HEK293 (cell line): ENCODE measurements around the gene PLD4.

Source experiments
- CTCF ChIA-PET: fragments of 350-600 bp; formaldehyde crosslinking; extraction: SDS; loops from one replicate; lab custom pipeline; 2021; ENCODE audit warnings: antibody characterized with exemption; lab: Yijun Ruan, JAX
- POLR2A ChIA-PET: fragments of 300-600 bp; formaldehyde crosslinking; extraction: SDS; loops from one replicate; lab custom pipeline; 2020; ENCODE audit warnings: antibody characterized with exemption, inconsistent platforms; lab: Yijun Ruan, JAX
- H3K27ac ChIP-seq: fragments of 200-500 bp; sonication (Bioruptor generic); 2 replicates; pipeline ENCODE4 v1.5.1; 2014; ENCODE audit warnings: low read depth, low read length, control low read depth, inconsistent platforms; ENCODE audit errors: extremely low read depth
- H3K36me3 ChIP-seq, 2 experiments: fragments of 200-500 bp in 1 of 2; sonication (Bioruptor generic) in 1 of 2; 1 replicate in 1 of 2; 2 replicates in 1 of 2; pipeline ENCODE4 v1.5.1; 2014 to 2017; ENCODE audit warnings: inconsistent platforms in 2 of 2, low read length in 2 of 2; ENCODE audit not compliant: control insufficient read depth in 2 of 2, insufficient read depth in 1 of 2
- H3K4me1 ChIP-seq: fragments of 200-500 bp; sonication (Bioruptor generic); 2 replicates; pipeline ENCODE4 v1.5.1; 2014; ENCODE audit warnings: mild to moderate bottlenecking, low read length, inconsistent platforms; ENCODE audit not compliant: control insufficient read depth, insufficient read depth
- H3K4me3 ChIP-seq: 2 replicates; pipeline ENCODE4 v1.5.1; 2011; ENCODE audit warnings: low read depth, mild to moderate bottlenecking, control low read depth, low read length, moderate library complexity
- H3K9me3 ChIP-seq: fragments of 200-500 bp; sonication (Bioruptor generic); 2 replicates; pipeline ENCODE4 v1.5.1; 2014; ENCODE audit warnings: low read depth, low read length, inconsistent platforms; ENCODE audit not compliant: control insufficient read depth, insufficient read depth
- EGR2 ChIP-seq: fragments of 450-650 bp; formaldehyde crosslinking; IDR thresholded peaks from 2 replicates; pipeline ENCODE4 v1.5.1; 2016; ENCODE audit warnings: low read depth, missing biosample characterization, missing genetic modification characterization
- GLI2 ChIP-seq: fragments of 450-650 bp; formaldehyde crosslinking; IDR thresholded peaks from 2 replicates; pipeline ENCODE4; 2017; ENCODE audit warnings: missing biosample characterization, missing genetic modification characterization, low read depth, borderline replicate concordance
- KLF1 ChIP-seq: fragments of 450-650 bp; formaldehyde crosslinking; IDR thresholded peaks from 2 replicates; pipeline ENCODE4 v1.5.1; 2016; ENCODE audit warnings: missing biosample characterization, missing genetic modification characterization
- KLF8 ChIP-seq: fragments of 450-650 bp; formaldehyde crosslinking; IDR thresholded peaks from 2 replicates; pipeline ENCODE4 v1.5.1; 2016; ENCODE audit warnings: missing biosample characterization, missing genetic modification characterization
- SCRT1 ChIP-seq: fragments of 450-650 bp; formaldehyde crosslinking; IDR thresholded peaks from 2 replicates; pipeline ENCODE4 v1.5.1; 2016; ENCODE audit warnings: missing biosample characterization, missing genetic modification characterization, borderline replicate concordance
- SCRT2 ChIP-seq: fragments of 450-650 bp; formaldehyde crosslinking; IDR thresholded peaks from 2 replicates; pipeline ENCODE4 v1.5.1; 2016; ENCODE audit warnings: missing biosample characterization, missing genetic modification characterization
- YY1 ChIP-seq: fragments of 450-650 bp; formaldehyde crosslinking; IDR thresholded peaks from 2 replicates; pipeline ENCODE4 v1.5.1; 2018; ENCODE audit warnings: missing biosample characterization, missing genetic modification characterization
- YY2 ChIP-seq: fragments of 450-650 bp; formaldehyde crosslinking; IDR thresholded peaks from 2 replicates; pipeline ENCODE4 v1.5.1; 2016; ENCODE audit warnings: missing biosample characterization, missing genetic modification characterization
- ZBTB17 ChIP-seq: fragments of 450-650 bp; formaldehyde crosslinking; IDR thresholded peaks from 2 replicates; pipeline ENCODE4 v1.5.1; 2016; ENCODE audit warnings: missing biosample characterization, missing genetic modification characterization
- ZBTB48 ChIP-seq: fragments of 450-650 bp; formaldehyde crosslinking; IDR thresholded peaks from 2 replicates; pipeline ENCODE4 v1.5.1; 2016; ENCODE audit warnings: missing biosample characterization, missing genetic modification characterization
- ZNF155 ChIP-seq: fragments of 450-650 bp; formaldehyde crosslinking; IDR thresholded peaks from 2 replicates; pipeline ENCODE4 v1.5.1; 2016; ENCODE audit warnings: missing biosample characterization, missing genetic modification characterization
- ZNF157 ChIP-seq: fragments of 450-650 bp; formaldehyde crosslinking; IDR thresholded peaks from 2 replicates; pipeline ENCODE4 v1.5.1; 2016; ENCODE audit warnings: missing biosample characterization, missing genetic modification characterization
- ZNF23 ChIP-seq: fragments of 450-650 bp; formaldehyde crosslinking; IDR thresholded peaks from 2 replicates; pipeline ENCODE4 v1.5.1; 2016; ENCODE audit warnings: missing biosample characterization, missing genetic modification characterization, borderline replicate concordance
- ZNF266 ChIP-seq: fragments of 450-650 bp; formaldehyde crosslinking; IDR thresholded peaks from 2 replicates; pipeline ENCODE4 v1.5.1; 2016; ENCODE audit warnings: missing biosample characterization, missing genetic modification characterization, low read depth
- ZNF292 ChIP-seq: fragments of 450-650 bp; formaldehyde crosslinking; IDR thresholded peaks from 2 replicates; pipeline ENCODE4 v1.5.1; 2016; ENCODE audit warnings: low read depth, missing biosample characterization, missing genetic modification characterization, borderline replicate concordance
- ZNF324 ChIP-seq: fragments of 450-650 bp; formaldehyde crosslinking; IDR thresholded peaks from 2 replicates; pipeline ENCODE4 v1.5.1; 2016; ENCODE audit warnings: missing biosample characterization, missing genetic modification characterization
- ZNF354C ChIP-seq: fragments of 450-650 bp; formaldehyde crosslinking; IDR thresholded peaks from 2 replicates; pipeline ENCODE4 v1.5.1; 2016; ENCODE audit warnings: missing biosample characterization, missing genetic modification characterization, low read depth, borderline replicate concordance
- ZNF366 ChIP-seq: fragments of 450-650 bp; formaldehyde crosslinking; conservative IDR thresholded peaks from 2 replicates; pipeline ENCODE4 v1.5.1; 2016; ENCODE audit warnings: missing biosample characterization, missing genetic modification characterization
- ZNF404 ChIP-seq: fragments of 450-650 bp; formaldehyde crosslinking; IDR thresholded peaks from 2 replicates; pipeline ENCODE4 v1.5.1; 2017; ENCODE audit warnings: missing biosample characterization, missing genetic modification characterization
- ZNF514 ChIP-seq: fragments of 450-650 bp; formaldehyde crosslinking; IDR thresholded peaks from 2 replicates; pipeline ENCODE4 v1.5.1; 2016; ENCODE audit warnings: missing biosample characterization, missing genetic modification characterization
- ZNF670 ChIP-seq: fragments of 450-650 bp; formaldehyde crosslinking; IDR thresholded peaks from 2 replicates; pipeline ENCODE4 v1.5.1; 2016; ENCODE audit warnings: missing biosample characterization, missing genetic modification characterization, low read depth
- ZNF701 ChIP-seq: fragments of 450-650 bp; formaldehyde crosslinking; IDR thresholded peaks from 2 replicates; pipeline ENCODE4 v1.5.1; 2016; ENCODE audit warnings: missing biosample characterization, missing genetic modification characterization
- TF ChIP-seq, protein P1 (sequence below): fragments of 450-650 bp; formaldehyde crosslinking; conservative IDR thresholded peaks from 2 replicates; pipeline ENCODE4 v1.5.1; 2016; ENCODE audit warnings: low read depth, missing biosample characterization, missing genetic modification characterization

The PLD4 gene

DNA sequence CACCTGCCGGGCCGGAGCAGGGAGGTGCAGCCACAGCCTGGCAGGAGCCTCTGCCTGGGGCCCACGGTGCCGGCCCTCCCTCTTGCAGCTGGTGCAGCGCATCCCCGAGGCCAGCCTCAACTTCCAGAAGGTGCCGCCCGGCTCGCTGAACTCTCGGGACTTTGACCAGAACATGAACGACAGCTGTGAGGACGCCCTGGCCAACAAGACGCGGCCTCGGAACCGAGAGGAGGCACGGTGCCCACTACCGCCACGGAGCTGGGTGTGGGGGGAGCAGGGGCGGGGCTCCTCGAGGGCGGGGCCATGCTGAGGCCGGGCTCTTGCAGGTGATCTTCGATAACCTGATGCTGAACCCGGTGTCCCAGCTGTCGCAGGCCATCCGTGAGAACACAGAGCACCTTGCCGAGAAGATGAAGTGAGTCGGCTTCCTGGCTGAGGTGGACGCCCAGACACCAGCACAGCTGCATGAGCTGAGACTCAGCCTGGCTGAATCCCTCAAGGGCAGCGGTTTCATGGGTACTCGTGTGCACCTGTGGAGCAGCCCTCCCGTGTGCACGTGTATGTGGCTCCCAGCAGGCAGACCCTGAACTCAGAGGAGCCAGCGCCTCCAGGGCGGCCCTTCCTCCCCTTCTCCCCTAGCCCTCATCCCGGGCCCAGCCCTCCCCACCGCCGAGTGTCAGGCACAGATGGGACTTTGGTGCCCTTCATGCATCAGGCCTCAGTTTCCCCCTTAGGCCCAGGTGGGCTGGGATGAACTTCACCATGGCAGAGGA lies 31.1 kb upstream of the PLD4 start:
- CTCF ChIA-PET, result interaction anchor here (0.6 to 0.9 kb wide), 2 partner anchors 14 to 458 kb away, joined by 3 to 4 read pairs; no protein-coding TSS in a partner anchor
- Histone ChIP-seq H3K4me1 (peaks cover 7% of the 10 kb centered on the region), H3K27ac (no peak overlapping the region), H3K36me3 (peaks cover 0 to 28% of the 10 kb centered on the region in 2 experiments; a peak in 1 of 3 replicates), H3K9me3 (no peaks in the 10 kb centered on the region), H3K4me3 (no peak overlapping the region)
- POLR2A ChIA-PET, result no interaction called here
- TF ChIP-seq KLF8 (tag by site-specific recombination) (peak; percentile 62; the same call in 1 of the 2 replicates), ZBTB17 (tag by site-specific recombination) (peak; percentile 38; the same call in 1 of the 2 replicates), ZNF366 (no peak), KLF1 (tag by site-specific recombination) (0 out of 2 replicates have a peak, but pooled peaks have one; percentile 37), ZNF157 (peak; percentile 60; the same call in 1 of the 2 replicates), ZNF354C (no peak), ZNF514 (no peak), SCRT2 (tag by site-specific recombination) (peak; percentile 89), YY2 (tag by site-specific recombination) (no peak), SCRT1 (tag by site-specific recombination) (peak; percentile 63; the same call in 1 of the 2 replicates)
- TF ChIP-seq, protein P1, sequence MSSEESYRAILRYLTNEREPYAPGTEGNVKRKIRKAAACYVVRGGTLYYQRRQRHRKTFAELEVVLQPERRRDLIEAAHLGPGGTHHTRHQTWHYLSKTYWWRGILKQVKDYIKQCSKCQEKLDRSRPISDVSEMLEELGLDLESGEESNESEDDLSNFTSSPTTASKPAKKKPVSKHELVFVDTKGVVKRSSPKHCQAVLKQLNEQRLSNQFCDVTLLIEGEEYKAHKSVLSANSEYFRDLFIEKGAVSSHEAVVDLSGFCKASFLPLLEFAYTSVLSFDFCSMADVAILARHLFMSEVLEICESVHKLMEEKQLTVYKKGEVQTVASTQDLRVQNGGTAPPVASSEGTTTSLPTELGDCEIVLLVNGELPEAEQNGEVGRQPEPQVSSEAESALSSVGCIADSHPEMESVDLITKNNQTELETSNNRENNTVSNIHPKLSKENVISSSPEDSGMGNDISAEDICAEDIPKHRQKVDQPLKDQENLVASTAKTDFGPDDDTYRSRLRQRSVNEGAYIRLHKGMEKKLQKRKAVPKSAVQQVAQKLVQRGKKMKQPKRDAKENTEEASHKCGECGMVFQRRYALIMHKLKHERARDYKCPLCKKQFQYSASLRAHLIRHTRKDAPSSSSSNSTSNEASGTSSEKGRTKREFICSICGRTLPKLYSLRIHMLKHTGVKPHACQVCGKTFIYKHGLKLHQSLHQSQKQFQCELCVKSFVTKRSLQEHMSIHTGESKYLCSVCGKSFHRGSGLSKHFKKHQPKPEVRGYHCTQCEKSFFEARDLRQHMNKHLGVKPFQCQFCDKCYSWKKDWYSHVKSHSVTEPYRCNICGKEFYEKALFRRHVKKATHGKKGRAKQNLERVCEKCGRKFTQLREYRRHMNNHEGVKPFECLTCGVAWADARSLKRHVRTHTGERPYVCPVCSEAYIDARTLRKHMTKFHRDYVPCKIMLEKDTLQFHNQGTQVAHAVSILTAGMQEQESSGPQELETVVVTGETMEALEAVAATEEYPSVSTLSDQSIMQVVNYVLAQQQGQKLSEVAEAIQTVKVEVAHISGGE (tag by site-specific recombination), result no peak

DNA sequence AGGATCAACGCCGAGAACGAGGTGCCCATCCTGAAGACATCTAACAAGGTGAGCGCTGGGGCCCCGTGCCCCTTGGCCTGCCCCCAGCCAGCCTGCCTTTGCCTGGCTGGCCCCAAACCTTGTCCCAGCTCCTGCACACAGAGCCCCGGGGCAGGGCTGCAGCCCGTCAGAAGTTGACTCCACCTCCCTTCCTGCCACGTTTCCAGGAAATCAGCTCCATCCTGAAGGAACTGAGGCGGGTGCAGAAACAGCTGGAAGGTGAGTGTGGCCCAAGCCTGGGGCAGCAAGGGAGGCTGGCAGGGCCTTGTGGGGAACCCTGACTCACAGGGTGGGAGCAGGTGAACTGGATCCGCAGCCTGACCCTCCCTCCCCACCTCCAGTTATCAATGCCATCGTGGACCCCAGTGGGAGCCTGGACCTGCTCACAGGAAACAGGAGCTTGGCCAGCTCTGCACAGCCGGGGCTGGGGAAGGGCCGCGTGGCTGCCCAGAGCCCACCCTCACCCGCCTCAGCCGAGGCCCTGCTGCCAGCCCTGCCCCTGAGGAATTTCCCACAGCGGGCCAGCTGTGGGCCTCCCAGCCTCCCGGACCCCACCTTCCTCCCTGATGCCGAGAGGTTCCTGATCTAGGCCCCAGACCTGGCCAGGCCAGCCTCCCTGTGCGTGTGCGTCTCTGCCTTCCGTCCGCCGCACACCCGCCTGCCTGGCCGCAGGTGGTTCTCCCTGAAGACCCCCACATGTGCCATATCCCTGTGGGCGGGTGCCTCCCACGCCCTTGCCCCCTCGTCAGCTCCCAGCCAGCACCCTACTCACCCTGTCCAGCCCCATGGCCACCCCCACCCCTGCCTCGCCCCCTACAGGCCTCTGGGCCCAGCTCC lies 30.1 kb upstream of the PLD4 start:
- POLR2A ChIA-PET, result no interaction called here
- H3K4me3 ChIP-seq, result no peak overlapping the region
- H3K9me3 ChIP-seq, result no peaks in the 10 kb centered on the region
- CTCF ChIA-PET, result interaction anchor here (1.5 to 2.1 kb wide), 2 partner anchors 46 to 82 kb away, joined by 3 to 7 read pairs; no protein-coding TSS in a partner anchor
- H3K27ac ChIP-seq, result no peak overlapping the region
- peaks cover 7% of the 10 kb centered on the region for H3K4me1 ChIP-seq
- TF ChIP-seq ZNF266 (tag by site-specific recombination), result no peak
- 0 out of 2 replicates have a peak, but pooled peaks have one; percentile 24 for TF ChIP-seq SCRT2 (tag by site-specific recombination)
- peak; percentile 22; the same call in 1 of the 2 replicates for TF ChIP-seq EGR2
- TF ChIP-seq, all 188 proteins: peak for 2
- H3K36me3 ChIP-seq, result peaks cover 0 to 22% of the 10 kb centered on the region in 2 experiments; a peak in 1 of 3 replicates

- Histone ChIP-seq H3K9me3 (no peaks in the 10 kb centered on the region), H3K36me3 (peaks cover 0 to 22% of the 10 kb centered on the region in 2 experiments; a peak in 1 of 3 replicates), H3K4me3 (no peak overlapping the region), H3K4me1 (peaks cover 7% of the 10 kb centered on the region), H3K27ac (no peak overlapping the region)
- TF ChIP-seq ZNF701, result no peak
- TF ChIP-seq GLI2, result no peak
- TF ChIP-seq ZNF23, result no peak
- no peak for TF ChIP-seq ZNF292 (tag by site-specific recombination)
- TF ChIP-seq ZNF670 (tag by site-specific recombination), result no peak
- no peak for TF ChIP-seq ZBTB17 (tag by site-specific recombination)
- no peak for TF ChIP-seq ZBTB48 (tag by site-specific recombination)
- no peak for TF ChIP-seq ZNF155 (tag by site-specific recombination)
- no peak for TF ChIP-seq YY1 (tag by site-specific recombination)
- TF ChIP-seq ZNF404 (tag by site-specific recombination), result no peak
- TF ChIP-seq ZNF324 (tag by site-specific recombination), result no peak
- POLR2A ChIA-PET, result no interaction called here
- CTCF ChIA-PET, result interaction anchor here (0.6 to 2.1 kb wide), 9 partner anchors 14 to 150 kb away, joined by 3 to 19 read pairs (median 4); no protein-coding TSS in a partner anchor
These were observed 29.4 kb upstream of the PLD4 start for GRCh38 chr14:104895207-104895785.
